Smooth muscle cell (in vitro differentiated cells): ENCODE data around the gene CABLES1. TPM values are rescaled to one million over a fixed set of nuclear protein-coding genes. Genes with fewer than 3 reads are reported as not detected.

Source experiments
- DNase-seq: peaks from one replicate; lab custom pipeline; 2025; ENCODE audit not compliant: unreplicated experiment; lab: John Stamatoyannopoulos, UW
- H2AFZ ChIP-seq: fragments of 200-600 bp; sonication (generic); 2 replicates; pipeline ENCODE4 v1.6.0; 2016; ENCODE audit warnings: antibody characterized with exemption, low read depth, mild to moderate bottlenecking
- H3F3A ChIP-seq: fragments of 200-600 bp; sonication (generic); 2 replicates; pipeline ENCODE4 v1.6.0; 2017; ENCODE audit warnings: antibody characterized with exemption, low read depth
- H3K27ac ChIP-seq: fragments of 200-600 bp; sonication (generic); 2 replicates; pipeline ENCODE4 v1.5.1; 2016; ENCODE audit warnings: low read depth, mild to moderate bottlenecking
- H3K27me3 ChIP-seq: fragments of 200-600 bp; sonication (generic); 2 replicates; pipeline ENCODE4 v1.6.1; 2016; ENCODE audit warnings: low read depth, mild to moderate bottlenecking
- H3K36me3 ChIP-seq: fragments of 200-600 bp; sonication (generic); 2 replicates; pipeline ENCODE4 v1.5.1; 2016; ENCODE audit warnings: low read depth
- H3K4me1 ChIP-seq: fragments of 200-600 bp; sonication (generic); 2 replicates; pipeline ENCODE4 v1.5.1; 2016; ENCODE audit warnings: low read depth
- H3K4me2 ChIP-seq: fragments of 200-600 bp; sonication (generic); 2 replicates; pipeline ENCODE4 v1.6.0; 2016; ENCODE audit warnings: mild to moderate bottlenecking
- H3K4me3 ChIP-seq: fragments of 200-600 bp; sonication (generic); 2 replicates; pipeline ENCODE4 v1.5.1; 2016; ENCODE audit warnings: mild to moderate bottlenecking
- H3K79me2 ChIP-seq: fragments of 200-600 bp; sonication (generic); 2 replicates; pipeline ENCODE4 v1.6.0; 2016; ENCODE audit warnings: low read depth, mild to moderate bottlenecking
- H3K9ac ChIP-seq: fragments of 200-600 bp; sonication (generic); 2 replicates; pipeline ENCODE4 v1.6.0; 2016; ENCODE audit warnings: low read depth
- H3K9me3 ChIP-seq: fragments of 200-600 bp; sonication (generic); replicated peaks from 2 replicates; pipeline ENCODE4 v1.5.1; 2016; ENCODE audit warnings: low read depth
- H4K20me1 ChIP-seq: fragments of 200-600 bp; sonication (generic); 2 replicates; pipeline ENCODE4 v1.6.0; 2016; ENCODE audit warnings: low read depth
- CTCF ChIP-seq: fragments of 200-600 bp; sonication (generic); IDR thresholded peaks from 2 replicates; pipeline ENCODE4 v1.5.1; 2017; ENCODE audit warnings: borderline replicate concordance, mild to moderate bottlenecking, antibody characterized with exemption; ENCODE audit not compliant: insufficient read depth, poor library complexity, severe bottlenecking
- WGBS: methylation state at CpG from one replicate; pipeline ENCODE4 v1.1.7; 2016; ENCODE audit warnings: low lambda C conversion rate; 5-methylcytosine and 5-hydroxymethylcytosine counted together
- polyA plus RNA-seq: library from polyadenylated mRNA; unstranded; fragments of >200 nt; fragmentation: Nextera tagmentation; extraction: Ambion mirVana; gene quantifications from 2 replicates; pipeline ENCODE4 v1.2.1, GENCODE V29; 2016
- total RNA-seq: library from RNA; depleted of rRNA; stranded (reverse); fragments of >200 nt; gene quantifications from 2 replicates; pipeline ENCODE4 v1.2.3, GENCODE V29; 2014

CABLES1 gene
- total and polyA plus RNA-seq, 2 experiments from 2014 or later = 1.2 to 2.4 TPM

GRCh38 chr18:23243178-23243577 is 107.9 kb downstream of the CABLES1 start:
- Histone ChIP-seq H2AFZ (no peak overlapping the region), H4K20me1 (no peaks in the 10 kb centered on the region), H3K36me3 (no peaks in the 10 kb centered on the region), H3K4me3 (no peak overlapping the region), H3K27me3 (no peaks in the 10 kb centered on the region), H3K9ac (no peak overlapping the region), H3K9me3 (no peaks in the 10 kb centered on the region), H3K27ac (no peak overlapping the region), H3K4me1 (peaks cover 1% of the 10 kb centered on the region), H3K79me2 (no peaks in the 10 kb centered on the region), H3F3A (peaks cover under 1% of the 10 kb centered on the region), H3K4me2 (no peak overlapping the region)
- WGBS = 84% methylated on average over 3 of the region's 3 CpGs
- DNase-seq = no peak
- TF ChIP-seq CTCF = no peak

DNA sequence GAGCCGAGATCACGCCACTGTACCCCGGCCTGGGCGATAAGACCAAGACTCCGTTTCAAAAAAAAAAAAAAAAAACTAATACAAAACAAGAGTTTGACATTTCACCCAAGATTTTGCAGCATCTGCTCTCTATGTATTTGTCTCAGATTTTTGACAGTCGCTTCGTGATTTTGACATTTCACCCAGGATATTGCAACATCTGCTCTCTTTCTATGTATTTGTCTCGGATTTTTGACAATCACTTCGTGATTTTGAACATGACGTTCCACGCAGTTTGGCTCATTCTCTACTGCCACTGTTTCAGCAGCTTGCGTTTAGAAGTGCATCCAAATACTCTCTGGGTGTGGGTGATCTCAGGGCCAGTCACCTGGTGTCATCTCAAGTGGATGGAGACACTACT is 108.5 kb downstream of the CABLES1 start:
- no peaks in the 10 kb centered on the region for H3F3A ChIP-seq
- H4K20me1 ChIP-seq = no peaks in the 10 kb centered on the region
- H3K4me2 ChIP-seq = no peak overlapping the region
- TF ChIP-seq CTCF = no peak
- H2AFZ ChIP-seq = no peak overlapping the region
- no peaks in the 10 kb centered on the region for H3K79me2 ChIP-seq
- no peak overlapping the region for H3K4me3 ChIP-seq
- no peaks in the 10 kb centered on the region for H3K9me3 ChIP-seq
- no peaks in the 10 kb centered on the region for H3K36me3 ChIP-seq
- no peak for DNase-seq
- H3K27ac ChIP-seq = no peak overlapping the region
- 98% methylated on average over 12 of the region's 12 CpGs for WGBS
- no peak overlapping the region for H3K9ac ChIP-seq
- H3K27me3 ChIP-seq = no peaks in the 10 kb centered on the region
- H3K4me1 ChIP-seq = no peaks in the 10 kb centered on the region

DNA sequence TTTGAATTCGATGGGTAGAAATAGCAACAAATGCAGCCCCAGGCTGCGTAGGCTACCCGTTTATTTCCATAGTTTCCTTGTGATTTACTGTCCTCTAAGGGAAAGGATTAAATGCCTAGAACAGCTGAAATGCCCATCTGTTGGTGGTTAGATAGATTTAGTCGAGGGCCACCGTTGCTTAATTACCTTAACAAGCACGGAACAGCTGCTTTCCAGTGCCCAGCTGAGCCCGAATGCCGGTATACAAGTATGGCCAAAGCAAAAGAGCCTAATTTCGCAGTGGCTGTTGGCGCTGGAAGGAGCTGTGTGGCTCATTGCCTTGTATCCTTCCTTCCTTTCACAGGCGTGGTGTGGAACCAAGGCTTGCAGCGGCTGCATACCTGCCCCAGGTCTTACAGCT is 109.1 kb downstream of the CABLES1 start:
- Histone ChIP-seq H3K27ac (no peak overlapping the region), H4K20me1 (no peaks in the 10 kb centered on the region), H2AFZ (no peak overlapping the region), H3F3A (no peaks in the 10 kb centered on the region), H3K36me3 (no peaks in the 10 kb centered on the region), H3K9me3 (no peaks in the 10 kb centered on the region), H3K79me2 (no peaks in the 10 kb centered on the region), H3K4me2 (no peak overlapping the region), H3K4me1 (no peaks in the 10 kb centered on the region), H3K27me3 (no peaks in the 10 kb centered on the region), H3K4me3 (no peak overlapping the region), H3K9ac (no peak overlapping the region)
- WGBS = 54% methylated on average over 12 of the region's 12 CpGs
- DNase-seq = no peak
- TF ChIP-seq CTCF = no peak

GRCh38 chr18:23245461-23245860 is 110.2 kb downstream of the CABLES1 start:
- H3K4me2 ChIP-seq = no peak overlapping the region
- no peaks in the 10 kb centered on the region for H3F3A ChIP-seq
- no peaks in the 10 kb centered on the region for H4K20me1 ChIP-seq
- no peaks in the 10 kb centered on the region for H3K4me1 ChIP-seq
- H3K27ac ChIP-seq = no peak overlapping the region
- no peaks in the 10 kb centered on the region for H3K27me3 ChIP-seq
- DNase-seq = no peak
- no peaks in the 10 kb centered on the region for H3K9me3 ChIP-seq
- no peaks in the 10 kb centered on the region for H3K79me2 ChIP-seq
- H2AFZ ChIP-seq = no peak overlapping the region
- TF ChIP-seq CTCF = no peak
- 67% methylated on average over 6 of the region's 6 CpGs for WGBS
- H3K9ac ChIP-seq = no peak overlapping the region
- no peaks in the 10 kb centered on the region for H3K36me3 ChIP-seq
- H3K4me3 ChIP-seq = no peak overlapping the region
